SKM-1 (cell line): ENCODE data around the gene NUP98.

ENCODE experiments used
- DNase-seq: peaks from one replicate; lab custom pipeline; 2025; ENCODE audit not compliant: unreplicated experiment; lab: John Stamatoyannopoulos, UW

NUP98 gene

GRCh38 chr11:3738723-3739122, 58.6 kb downstream of the NUP98 start:
- DNase-seq = no peak

- DNase-seq = no peak
Observed at GRCh38 chr11:3738241-3738640, 59.1 kb downstream of the NUP98 start.

DNA sequence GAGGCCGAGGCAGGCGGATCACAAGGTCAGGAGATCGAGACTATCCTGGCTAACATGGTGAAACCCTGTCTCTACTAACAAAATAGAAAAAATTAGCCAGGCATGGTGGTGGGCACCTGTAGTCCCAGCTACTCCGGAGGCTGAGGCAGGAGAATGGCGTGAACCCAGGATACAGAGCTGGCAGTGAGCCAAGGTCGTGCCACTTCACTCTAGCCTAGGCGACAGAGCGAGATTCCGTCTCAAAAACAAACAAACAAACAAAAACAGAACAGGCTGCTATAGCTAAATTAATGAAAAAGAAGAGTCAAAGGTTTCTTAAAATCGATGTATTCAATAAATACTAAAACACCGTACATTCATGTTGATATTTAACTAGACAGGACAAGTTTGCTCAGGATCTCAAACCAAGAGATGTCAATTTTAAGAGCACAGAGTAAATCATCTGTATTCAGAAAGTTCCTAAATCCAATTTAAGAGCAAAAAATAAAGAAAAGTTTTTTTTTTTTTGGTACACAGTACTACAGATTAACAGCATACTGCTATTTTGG, 59.9 kb downstream of the NUP98 start:
- no peak for DNase-seq

DNA sequence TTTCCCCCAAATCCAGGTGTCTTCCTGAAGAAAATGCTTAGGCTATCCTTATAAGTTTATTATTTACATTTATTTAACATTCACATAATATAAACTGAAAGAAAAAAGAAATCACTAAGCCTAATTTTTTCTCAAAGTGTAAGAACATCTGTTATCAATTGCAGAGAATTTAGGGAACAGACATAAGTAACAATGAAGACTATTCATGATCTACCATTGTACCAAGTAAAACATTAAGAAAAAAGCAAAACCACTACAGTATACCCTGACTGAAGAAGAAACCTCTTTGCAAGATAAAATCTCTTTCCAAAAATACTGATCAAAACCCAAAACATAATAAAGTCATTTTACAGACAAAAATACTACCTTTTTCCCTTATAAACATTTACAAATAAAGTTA, 60.5 kb downstream of the NUP98 start:
- DNase-seq = no peak

DNA sequence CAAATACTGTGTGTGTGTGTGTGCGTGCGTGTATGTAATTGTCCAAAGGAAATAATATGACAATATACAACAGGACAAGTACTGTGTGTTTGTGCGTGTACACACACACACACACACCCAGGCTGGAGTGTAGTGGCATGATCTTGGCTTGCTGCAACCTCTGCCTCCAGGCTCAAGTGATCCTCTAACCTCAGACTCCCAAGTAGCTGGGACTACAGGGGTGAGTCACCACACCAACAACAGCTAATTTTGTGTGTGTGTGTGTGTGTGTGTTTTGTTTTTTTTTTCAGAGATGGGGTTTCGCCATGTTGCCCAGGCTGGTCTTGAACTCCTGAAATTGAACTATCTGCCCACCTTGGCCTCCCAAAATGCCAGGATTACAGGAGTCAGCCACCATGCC, 61.5 kb downstream of the NUP98 start:
- DNase-seq = no peak

GRCh38 chr11:3732671-3733436, 64.5 kb downstream of the NUP98 start:
- DNase-seq = no peak

DNA sequence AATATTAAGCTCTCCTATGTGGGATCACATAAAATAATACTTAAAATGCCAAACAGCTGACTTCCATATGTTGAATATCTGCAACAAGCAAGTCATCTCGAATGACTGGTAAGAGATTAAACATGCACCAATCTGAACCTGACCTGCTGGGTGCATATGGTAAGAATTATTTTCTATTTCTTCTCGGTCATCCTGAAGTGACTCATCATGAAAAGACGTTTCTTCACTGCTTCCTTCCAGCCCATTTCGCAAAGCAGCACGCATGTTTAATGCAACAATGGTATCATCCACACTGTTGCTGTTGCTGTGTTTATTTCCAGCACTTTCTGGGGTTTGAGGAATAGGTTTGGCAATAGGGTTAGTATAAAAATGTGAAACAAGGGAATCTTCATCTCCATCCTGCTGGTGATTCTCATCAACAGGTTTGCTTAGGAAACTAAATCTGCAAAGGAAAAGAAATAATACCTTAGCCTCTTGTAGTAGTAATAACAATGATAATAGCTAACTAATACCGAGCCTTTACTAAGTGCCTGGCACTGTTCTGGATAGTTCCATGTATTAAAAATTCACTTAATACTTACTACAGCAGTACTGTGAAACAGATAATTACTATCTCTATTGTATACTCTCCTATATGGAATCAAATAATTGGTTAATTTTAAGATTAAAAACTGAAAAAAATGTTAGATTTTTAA, 74.2 kb downstream of the NUP98 start:
- DNase-seq = no peak

- DNase-seq = no peak
Observed at GRCh38 chr11:3722100-3722499, 75.3 kb downstream of the NUP98 start.

DNA sequence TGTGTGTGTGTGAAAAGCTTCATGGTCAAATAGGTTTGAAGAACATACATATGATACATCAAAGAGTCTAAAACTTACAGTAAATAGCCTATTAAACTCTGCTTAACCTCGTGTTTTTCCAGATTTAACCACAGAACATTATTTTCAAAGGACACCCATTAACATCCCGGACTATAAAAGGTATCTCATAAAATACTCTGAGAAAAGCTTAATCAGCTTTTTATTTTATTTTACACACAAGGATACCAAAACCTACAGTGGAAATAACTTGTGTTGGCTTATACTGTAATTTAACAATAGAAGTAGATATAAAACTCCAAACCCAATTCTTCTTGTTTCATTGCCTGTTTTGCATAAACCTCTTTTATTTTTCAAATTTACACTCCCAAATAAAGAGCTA, 76.4 kb downstream of the NUP98 start:
- no peak for DNase-seq

DNA sequence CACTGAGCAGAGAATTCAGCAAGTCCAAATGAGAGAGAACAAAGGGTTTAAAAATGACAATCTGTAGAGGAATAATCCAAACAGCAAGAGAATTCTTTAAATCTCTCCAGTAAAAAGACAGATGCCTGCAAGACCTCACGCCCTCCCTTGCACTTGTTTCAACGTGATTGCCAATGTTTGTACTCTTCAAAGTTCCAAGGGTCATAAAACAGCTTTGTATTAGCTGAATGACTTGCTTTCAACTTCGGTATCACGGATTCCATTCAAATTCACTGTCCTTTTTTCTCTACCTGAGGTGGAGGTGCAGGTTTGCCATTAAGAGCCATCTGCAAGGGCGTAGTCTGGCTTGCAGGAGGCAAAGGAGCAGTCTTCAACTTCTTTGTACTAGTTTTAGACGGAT, 85.1 kb downstream of the NUP98 start:
- no peak for DNase-seq

- no peak for DNase-seq
Observed at GRCh38 chr11:3710485-3711259, 86.7 kb downstream of the NUP98 start.

GRCh38 chr11:3709977-3710376, 87.4 kb downstream of the NUP98 start:
- DNase-seq = no peak

DNA sequence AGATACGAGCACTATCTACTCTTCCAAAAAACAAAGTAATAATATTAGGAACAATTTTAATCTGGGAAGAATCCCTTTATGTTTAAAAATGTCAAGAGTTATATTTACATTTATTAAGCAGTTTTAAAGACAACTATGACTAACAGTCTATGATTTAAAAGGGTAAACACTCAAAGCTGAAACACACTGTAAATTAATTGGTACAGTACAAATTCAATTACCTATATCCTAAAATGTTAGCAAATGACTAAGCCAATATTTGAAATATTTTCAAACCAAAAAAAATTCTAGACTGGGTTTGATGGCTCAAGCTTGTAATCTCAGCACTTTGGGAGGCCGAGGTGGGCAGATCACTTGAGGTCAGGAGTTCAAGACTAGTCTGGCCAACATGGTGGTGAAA, 90.2 kb downstream of the NUP98 start:
- DNase-seq = no peak

- DNase-seq = no peak
Observed at GRCh38 chr11:3703383-3703782, 94.0 kb downstream of the NUP98 start.

DNA sequence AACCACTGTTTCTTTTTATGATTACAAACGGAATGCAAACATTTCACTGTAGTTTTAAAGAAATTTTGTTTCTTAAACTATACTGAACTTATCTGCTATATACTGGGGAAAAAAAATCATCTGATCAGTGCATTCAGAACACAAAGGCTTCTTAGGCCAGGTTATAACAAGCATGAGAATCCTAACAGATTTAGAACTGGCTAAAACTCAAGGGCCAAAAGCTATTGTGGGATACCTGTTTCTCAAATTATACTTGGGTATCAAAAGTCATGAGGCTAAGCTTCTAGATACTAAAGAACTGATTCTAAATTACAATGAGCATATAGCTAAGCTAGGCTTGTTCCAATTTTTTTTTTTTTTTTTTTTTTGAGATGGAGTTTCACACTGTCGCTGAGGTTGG, 96.4 kb downstream of the NUP98 start:
- no peak for DNase-seq

GRCh38 chr11:3700410-3700809, 96.9 kb downstream of the NUP98 start:
- DNase-seq = no peak

- no peak for DNase-seq
Observed at GRCh38 chr11:3686751-3687150, 110.6 kb downstream of the NUP98 start.

GRCh38 chr11:3685923-3686322, 111.4 kb downstream of the NUP98 start:
- no peak for DNase-seq

DNA sequence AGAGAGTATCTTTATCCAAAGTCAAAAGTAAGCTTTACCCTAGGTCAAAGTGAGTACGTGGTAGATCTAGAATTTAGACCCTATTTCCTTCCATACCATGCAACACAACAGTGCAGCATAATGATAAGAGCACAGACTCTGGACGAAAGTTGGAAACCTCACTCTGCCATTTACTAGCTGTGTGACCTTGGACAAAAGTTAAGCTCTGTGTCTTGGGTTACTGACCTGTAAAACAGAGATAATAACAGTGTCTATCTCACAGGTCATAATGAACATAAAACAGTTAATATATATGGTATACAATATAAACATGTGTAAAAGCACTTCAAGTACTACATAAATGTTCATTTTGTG, 112.6 kb downstream of the NUP98 start:
- no peak for DNase-seq

GRCh38 chr11:3684129-3684818, 113.1 kb downstream of the NUP98 start:
- no peak for DNase-seq

DNA sequence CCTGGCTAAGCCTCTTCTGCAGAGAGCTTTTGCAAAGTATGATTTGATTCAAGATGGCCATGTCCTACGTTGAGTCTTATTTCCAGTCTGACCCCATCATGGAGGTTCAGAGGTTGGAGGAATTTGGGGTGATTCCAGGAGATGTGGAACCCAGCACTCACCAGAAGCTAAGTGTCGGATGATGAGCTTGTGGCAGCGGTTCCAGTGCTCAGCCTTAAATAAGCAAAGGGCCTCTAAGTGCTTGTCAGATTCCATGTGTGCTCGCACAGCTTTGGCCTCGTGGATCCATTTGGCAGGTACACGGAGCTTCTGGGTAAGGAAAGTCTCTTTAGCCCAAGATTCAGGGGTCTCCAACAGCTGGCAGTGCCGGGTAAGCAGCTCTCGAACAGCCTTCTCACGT, 114.3 kb downstream of the NUP98 start:
- no peak for DNase-seq
